OCI-LY3 (cell line): Measurements from ENCODE around the gene CT45A3.
"Not testable (repeated sequence)": the region's sequence is repeated elsewhere in the genome, so short reads cannot be mapped to it uniquely, and the experiment has no call there.

ENCODE experiments used
- H2AFZ ChIP-seq: fragments of 200-600, 300-600 bp; shearing (Covaris generic); 2 replicates; pipeline ENCODE4 v1.6.0; 2014; ENCODE audit warnings: antibody characterized with exemption, low read depth, low read length
- H3K27ac ChIP-seq: fragments of 200-600, 300-600 bp; sonication (generic); 2 replicates; pipeline ENCODE4 v1.5.1; 2014; ENCODE audit warnings: mild to moderate bottlenecking, low read length, moderate library complexity, mixed read lengths
- H3K27me3 ChIP-seq: fragments of 200-600, 300-600 bp; sonication (generic); 2 replicates; pipeline ENCODE4 v1.6.1; 2014; ENCODE audit warnings: low read depth, low read length, mixed read lengths
- H3K36me3 ChIP-seq: fragments of 200-600, 300-600 bp; sonication (generic); replicated peaks from 2 replicates; pipeline ENCODE3; 2014; ENCODE audit warnings: low read depth, low read length, mixed read lengths
- H3K4me1 ChIP-seq: fragments of 300-600, 200-600 bp; sonication (generic); 2 replicates; pipeline ENCODE4 v1.6.1; 2014; ENCODE audit warnings: low read length, mixed read lengths
- H3K4me2 ChIP-seq: fragments of 200-600, 300-600 bp; sonication (generic); 2 replicates; pipeline ENCODE4 v1.6.1; 2014; ENCODE audit warnings: low read length, mixed read lengths
- H3K4me3 ChIP-seq: fragments of 300-600, 200-600 bp; sonication (generic); 2 replicates; pipeline ENCODE4 v1.5.1; 2014; ENCODE audit warnings: antibody characterized with exemption, mild to moderate bottlenecking, low read length, moderate library complexity
- H3K79me2 ChIP-seq: fragments of 300-600, 200-600 bp; shearing (Covaris generic); 2 replicates; pipeline ENCODE4 v1.6.1; 2014; ENCODE audit warnings: mild to moderate bottlenecking, low read length, mixed read lengths
- H3K9ac ChIP-seq: fragments of 300-600, 200-600 bp; shearing (Covaris generic); 2 replicates; pipeline ENCODE4 v1.6.0; 2014; ENCODE audit warnings: mild to moderate bottlenecking, low read length, moderate library complexity
- H3K9me3 ChIP-seq: fragments of 200-600, 300-600 bp; shearing (Covaris generic); 2 replicates; pipeline ENCODE4 v1.6.1; 2014; ENCODE audit warnings: low read length, mixed read lengths; ENCODE audit not compliant: insufficient read depth
- H4K20me1 ChIP-seq: fragments of 200-600, 300-600 bp; sonication (generic); 2 replicates; pipeline ENCODE4 v1.6.1; 2016; ENCODE audit warnings: low read length, mixed read lengths; ENCODE audit not compliant: insufficient read depth
- EZH2phosphoT487 ChIP-seq: fragments of 200-600 bp; shearing (Covaris generic); IDR thresholded peaks from 2 replicates; pipeline ENCODE4 v1.6.1; 2018; ENCODE audit warnings: antibody characterized with exemption, mixed run types, low read depth
- TF ChIP-seq, protein P1 (sequence below): fragments of 200-600, 300-600 bp; sonication (generic); IDR thresholded peaks from 2 replicates; pipeline ENCODE4 v1.5.1; 2014; ENCODE audit warnings: antibody characterized with exemption, low read length, low read depth

The CT45A3 gene, protein sequence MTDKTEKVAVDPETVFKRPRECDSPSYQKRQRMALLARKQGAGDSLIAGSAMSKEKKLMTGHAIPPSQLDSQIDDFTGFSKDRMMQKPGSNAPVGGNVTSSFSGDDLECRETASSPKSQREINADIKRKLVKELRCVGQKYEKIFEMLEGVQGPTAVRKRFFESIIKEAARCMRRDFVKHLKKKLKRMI

DNA sequence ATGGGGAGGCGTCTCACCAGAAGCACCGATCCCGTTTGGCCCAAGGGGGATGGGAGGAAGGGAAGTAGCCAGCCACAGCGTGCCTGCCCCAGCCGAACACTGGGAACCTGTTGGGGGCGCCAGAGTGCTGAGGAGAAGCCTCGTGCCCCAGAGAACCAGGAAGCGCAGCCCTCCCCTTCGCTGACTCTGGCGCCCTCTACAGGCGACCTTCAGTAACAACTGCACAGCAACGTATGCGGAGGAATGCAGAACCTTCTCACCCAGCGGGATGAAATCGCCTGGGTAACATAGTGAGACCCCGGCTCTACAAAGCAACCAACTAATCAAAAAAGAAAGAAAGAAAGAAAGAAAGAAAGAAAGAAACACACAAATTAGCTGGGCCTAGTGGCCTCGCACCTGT is at the start of gene CT45A3:
CT45A3 (minus strand) TSS at position 101 of the 400 bp plus-strand sequence. CDS start 3,747 bp downstream, outside the sequence.
- not testable (repeated sequence) for H3K9ac ChIP-seq, H2AFZ ChIP-seq, H3K27me3 ChIP-seq, H4K20me1 ChIP-seq, H3K79me2 ChIP-seq, H3K9me3 ChIP-seq, H3K36me3 ChIP-seq, H3K4me2 ChIP-seq, H3K4me3 ChIP-seq, H3K4me1 ChIP-seq, H3K27ac ChIP-seq

DNA sequence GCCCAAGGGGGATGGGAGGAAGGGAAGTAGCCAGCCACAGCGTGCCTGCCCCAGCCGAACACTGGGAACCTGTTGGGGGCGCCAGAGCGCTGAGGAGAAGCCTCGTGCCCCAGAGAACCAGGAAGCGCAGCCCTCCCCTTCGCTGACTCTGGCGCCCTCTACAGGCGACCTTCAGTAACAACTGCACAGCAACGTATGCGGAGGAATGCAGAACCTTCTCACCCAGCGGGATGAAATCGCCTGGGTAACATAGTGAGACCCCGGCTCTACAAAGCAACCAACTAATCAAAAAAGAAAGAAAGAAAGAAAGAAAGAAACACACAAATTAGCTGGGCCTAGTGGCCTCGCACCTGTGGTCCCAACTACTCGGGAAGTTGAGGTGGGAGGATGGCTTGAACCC is 34.7 kb upstream of the CT45A3 start, which contains the start of gene CT45A6:
CT45A6 (minus strand) TSS at position 101 of the 400 bp plus-strand sequence. CDS start 3,794 bp downstream, outside the sequence.
- H3K9ac ChIP-seq, H2AFZ ChIP-seq, H3K9me3 ChIP-seq, H3K4me3 ChIP-seq, H3K36me3 ChIP-seq, H3K27ac ChIP-seq, H4K20me1 ChIP-seq, H3K79me2 ChIP-seq, H3K27me3 ChIP-seq, H3K4me1 ChIP-seq, H3K4me2 ChIP-seq: not testable (repeated sequence)

DNA sequence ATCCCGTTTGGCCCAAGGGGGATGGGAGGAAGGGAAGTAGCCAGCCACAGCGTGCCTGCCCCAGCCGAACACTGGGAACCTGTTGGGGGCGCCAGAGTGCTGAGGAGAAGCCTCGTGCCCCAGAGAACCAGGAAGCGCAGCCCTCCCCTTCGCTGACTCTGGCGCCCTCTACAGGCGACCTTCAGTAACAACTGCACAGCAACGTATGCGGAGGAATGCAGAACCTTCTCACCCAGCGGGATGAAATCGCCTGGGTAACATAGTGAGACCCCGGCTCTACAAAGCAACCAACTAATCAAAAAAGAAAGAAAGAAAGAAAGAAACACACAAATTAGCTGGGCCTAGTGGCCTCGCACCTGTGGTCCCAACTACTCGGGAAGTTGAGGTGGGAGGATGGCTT is 17.4 kb upstream of the CT45A3 start, which contains the start of gene CT45A5:
CT45A5 (minus strand) TSS at position 101 of the 400 bp plus-strand sequence. CDS start 3,774 bp downstream, outside the sequence.
- H3K27me3 ChIP-seq, H3K79me2 ChIP-seq, H3K4me1 ChIP-seq, H4K20me1 ChIP-seq, H2AFZ ChIP-seq, H3K9ac ChIP-seq, H3K4me2 ChIP-seq, H3K36me3 ChIP-seq, H3K9me3 ChIP-seq, H3K27ac ChIP-seq, H3K4me3 ChIP-seq: not testable (repeated sequence)

DNA sequence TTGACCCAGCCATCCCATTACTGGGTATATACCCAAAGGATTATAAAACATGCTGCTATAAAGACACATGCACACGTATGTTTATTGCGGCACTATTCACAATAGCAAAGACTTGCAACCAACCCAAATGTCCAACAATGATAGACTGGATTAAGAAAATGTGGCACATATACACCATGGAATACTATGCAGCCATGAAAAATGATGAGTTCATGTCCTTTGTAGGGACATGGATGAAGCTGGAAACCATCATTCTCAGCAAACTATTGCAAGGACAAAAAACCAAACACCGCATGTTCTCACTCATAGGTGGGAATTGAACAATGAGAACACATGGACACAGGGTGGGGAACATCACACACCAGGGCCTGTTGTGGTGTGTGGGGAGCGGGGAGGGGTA is 23.3 kb downstream of the CT45A3 start:
- H3K79me2 ChIP-seq, result peaks cover 28% of the 10 kb centered on the region
- H3K36me3 ChIP-seq, H3K4me1 ChIP-seq, H3K4me2 ChIP-seq, H3K4me3 ChIP-seq, H3K27me3 ChIP-seq, H3K9ac ChIP-seq, H4K20me1 ChIP-seq, H3K9me3 ChIP-seq, H2AFZ ChIP-seq, H3K27ac ChIP-seq: not testable (repeated sequence)

DNA sequence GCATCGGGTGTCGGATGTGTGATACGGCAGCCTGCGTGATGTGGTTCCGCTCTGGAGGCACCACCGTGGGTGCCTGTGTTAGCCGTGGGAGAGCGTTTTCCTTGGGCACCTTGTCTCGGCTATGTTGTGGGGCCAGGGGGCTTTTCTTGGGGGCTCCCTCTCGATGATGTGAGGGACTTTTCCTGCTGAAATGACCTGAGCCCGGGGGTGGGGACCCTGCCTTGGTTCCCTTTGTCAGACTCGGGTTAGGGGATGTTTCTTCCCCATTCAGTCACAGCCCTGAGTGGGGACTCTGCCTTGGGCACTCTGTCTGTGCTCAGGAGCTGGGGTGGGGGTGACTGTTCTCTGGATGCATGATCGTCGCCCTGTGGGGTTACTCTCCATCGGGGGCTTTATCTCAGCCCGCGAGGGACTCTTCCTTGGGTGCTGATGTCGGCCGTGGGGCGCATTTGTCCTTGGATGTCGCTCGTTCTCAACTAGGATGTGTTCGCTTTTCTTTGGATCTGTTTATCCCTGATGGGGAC is 26.7 kb downstream of the CT45A3 start:
- H3K79me2 ChIP-seq, result peaks cover 28% of the 10 kb centered on the region
- no peaks in the 10 kb centered on the region for H4K20me1 ChIP-seq
- H3K4me3 ChIP-seq, result peak overlapping the region; percentile 94
- H3K9ac ChIP-seq, result peak overlapping the region; percentile 84
- TF ChIP-seq, protein P1, sequence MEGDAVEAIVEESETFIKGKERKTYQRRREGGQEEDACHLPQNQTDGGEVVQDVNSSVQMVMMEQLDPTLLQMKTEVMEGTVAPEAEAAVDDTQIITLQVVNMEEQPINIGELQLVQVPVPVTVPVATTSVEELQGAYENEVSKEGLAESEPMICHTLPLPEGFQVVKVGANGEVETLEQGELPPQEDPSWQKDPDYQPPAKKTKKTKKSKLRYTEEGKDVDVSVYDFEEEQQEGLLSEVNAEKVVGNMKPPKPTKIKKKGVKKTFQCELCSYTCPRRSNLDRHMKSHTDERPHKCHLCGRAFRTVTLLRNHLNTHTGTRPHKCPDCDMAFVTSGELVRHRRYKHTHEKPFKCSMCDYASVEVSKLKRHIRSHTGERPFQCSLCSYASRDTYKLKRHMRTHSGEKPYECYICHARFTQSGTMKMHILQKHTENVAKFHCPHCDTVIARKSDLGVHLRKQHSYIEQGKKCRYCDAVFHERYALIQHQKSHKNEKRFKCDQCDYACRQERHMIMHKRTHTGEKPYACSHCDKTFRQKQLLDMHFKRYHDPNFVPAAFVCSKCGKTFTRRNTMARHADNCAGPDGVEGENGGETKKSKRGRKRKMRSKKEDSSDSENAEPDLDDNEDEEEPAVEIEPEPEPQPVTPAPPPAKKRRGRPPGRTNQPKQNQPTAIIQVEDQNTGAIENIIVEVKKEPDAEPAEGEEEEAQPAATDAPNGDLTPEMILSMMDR, result no peak
- TF ChIP-seq EZH2phosphoT487, result no peak
- H3K4me2 ChIP-seq, result peak overlapping the region; percentile 85
- H2AFZ ChIP-seq, result peak overlapping the region; percentile 86
- H3K27ac ChIP-seq, result peak overlapping the region; percentile 62
- peaks cover 3% of the 10 kb centered on the region for H3K36me3 ChIP-seq
- no peaks in the 10 kb centered on the region for H3K27me3 ChIP-seq
- peaks cover 17% of the 10 kb centered on the region for H3K4me1 ChIP-seq
- no peaks in the 10 kb centered on the region for H3K9me3 ChIP-seq

DNA sequence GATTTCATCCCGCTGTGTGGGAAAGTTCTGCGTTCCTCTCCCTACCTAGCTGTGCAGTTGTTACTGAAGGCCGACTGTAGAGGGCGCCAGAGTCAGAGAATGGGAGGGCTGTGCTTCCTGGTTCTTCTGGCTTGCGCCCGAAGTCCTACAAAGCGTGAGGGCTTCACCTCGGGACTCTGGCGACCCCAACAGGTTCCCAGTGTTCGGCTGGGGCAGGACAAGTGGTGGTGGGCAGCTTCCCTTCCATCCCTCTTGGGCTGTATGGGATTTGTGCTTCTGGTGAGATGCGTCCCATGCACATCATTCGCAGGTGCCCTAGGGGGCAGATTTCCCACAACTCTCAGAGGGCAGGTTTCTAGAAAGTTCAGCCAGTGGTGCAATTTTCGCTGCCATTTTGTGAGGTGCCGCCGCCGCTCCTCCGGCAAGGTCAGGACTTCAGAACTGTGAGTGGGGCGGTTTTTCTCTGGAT is 27.3 kb downstream of the CT45A3 start:
- peak overlapping the region; percentile 84 for H3K9ac ChIP-seq
- peaks cover 28% of the 10 kb centered on the region for H3K79me2 ChIP-seq
- peak overlapping the region; percentile 86 for H2AFZ ChIP-seq
- TF ChIP-seq, protein P1, result peak; percentile 78
- TF ChIP-seq EZH2phosphoT487, result no peak
- H3K4me3 ChIP-seq, result peak overlapping the region; percentile 94
- peak overlapping the region; percentile 62 for H3K27ac ChIP-seq
- H3K4me1 ChIP-seq, result peaks cover 17% of the 10 kb centered on the region
- peak overlapping the region; percentile 85 for H3K4me2 ChIP-seq
- no peaks in the 10 kb centered on the region for H3K9me3 ChIP-seq
- H3K36me3 ChIP-seq, result peaks cover 3% of the 10 kb centered on the region
- H3K27me3 ChIP-seq, result no peaks in the 10 kb centered on the region
- no peaks in the 10 kb centered on the region for H4K20me1 ChIP-seq
